GM23338 (cell line): ENCODE measurements around the gene MICAL2. TPM values are rescaled to one million over a fixed set of nuclear protein-coding genes. Genes with fewer than 3 reads are reported as not detected.

Experiments
- ATAC-seq: fragments of 200-7000 bp; cut with Tn5 transposase; 3 replicates; pipeline ENCODE4 v1.9.1; 2020
- DNase-seq: peaks from one replicate; pipeline ENCODE4 v3.0.0-alpha.2; 2015; ENCODE audit warnings: low spot score
- H2AFZ ChIP-seq: fragments of 200-600 bp; sonication (generic); 2 replicates; pipeline ENCODE4 v1.8.0; 2016; ENCODE audit warnings: antibody characterized with exemption, mild to moderate bottlenecking, moderate library complexity
- H3F3A ChIP-seq: fragments of 200-600 bp; sonication (generic); replicated peaks from 2 replicates; pipeline ENCODE4 v1.8.0; 2017; ENCODE audit warnings: antibody characterized with exemption, mixed run types, low read depth
- H3K27ac ChIP-seq: fragments of 200-600 bp; sonication (generic); 2 replicates; pipeline ENCODE4 v1.6.1; 2016; ENCODE audit warnings: low read depth
- H3K27me3 ChIP-seq: fragments of 200-600 bp; sonication (generic); 2 replicates; pipeline ENCODE4 v1.8.0; 2016; ENCODE audit warnings: mild to moderate bottlenecking, mixed run types, moderate library complexity; ENCODE audit not compliant: insufficient read depth
- H3K36me3 ChIP-seq: fragments of 200-600 bp; sonication (generic); 2 replicates; pipeline ENCODE4 v1.8.0; 2016; ENCODE audit warnings: mild to moderate bottlenecking; ENCODE audit not compliant: insufficient read depth
- H3K4me1 ChIP-seq: fragments of 200-600 bp; sonication (generic); 2 replicates; pipeline ENCODE4 v1.8.0; 2016; ENCODE audit warnings: mild to moderate bottlenecking, moderate library complexity; ENCODE audit not compliant: insufficient read depth
- H3K4me2 ChIP-seq: fragments of 200-600 bp; sonication (generic); 2 replicates; pipeline ENCODE4 v1.7.1; 2017; ENCODE audit warnings: mixed run types
- H3K4me3 ChIP-seq: fragments of 200-600 bp; sonication (generic); 2 replicates; pipeline ENCODE4 v1.6.1; 2016; ENCODE audit warnings: mixed run types
- H3K79me2 ChIP-seq: fragments of 200-600 bp; sonication (generic); replicated peaks from 2 replicates; pipeline ENCODE4 v1.8.0; 2017; ENCODE audit warnings: mild to moderate bottlenecking; ENCODE audit not compliant: insufficient read depth
- H3K9me2 ChIP-seq: fragments of 200-600 bp; sonication (generic); 2 replicates; pipeline ENCODE4 v1.8.0; 2017; ENCODE audit not compliant: insufficient read depth
- H4K20me1 ChIP-seq: fragments of 200-600 bp; sonication (generic); replicated peaks from 2 replicates; pipeline ENCODE4 v1.8.0; 2017; ENCODE audit warnings: mild to moderate bottlenecking; ENCODE audit not compliant: insufficient read depth
- H3K27ac Mint-ChIP-seq: 2 replicates; pipeline ENCODE4 v1.8.0; 2020; ENCODE audit warnings: inconsistent platforms, mild to moderate bottlenecking, moderate library complexity, mixed read lengths
- H3K27me3 Mint-ChIP-seq: 3 replicates; pipeline ENCODE4 v1.8.0; 2022; ENCODE audit warnings: low read depth, mild to moderate bottlenecking, moderate library complexity, mixed read lengths, inconsistent platforms; ENCODE audit not compliant: insufficient read depth, poor library complexity
- H3K36me3 Mint-ChIP-seq: 3 replicates; pipeline ENCODE4 v1.8.0; 2021; ENCODE audit warnings: low read depth, mild to moderate bottlenecking, inconsistent platforms, moderate library complexity, mixed read lengths
- H3K4me1 Mint-ChIP-seq: 3 replicates; pipeline ENCODE4 v1.8.0; 2020; ENCODE audit warnings: mild to moderate bottlenecking, inconsistent platforms, mixed read lengths
- H3K4me3 Mint-ChIP-seq: 3 replicates; pipeline ENCODE4 v1.8.0; 2021; ENCODE audit warnings: moderate library complexity, mild to moderate bottlenecking, inconsistent platforms, mixed read lengths
- H3K9me3 Mint-ChIP-seq: 3 replicates; pipeline ENCODE4 v1.8.0; 2020; ENCODE audit warnings: moderate library complexity, mild to moderate bottlenecking, inconsistent platforms, mixed read lengths
- CREB1 ChIP-seq: fragments of 250-450 bp; sonication (Bioruptor Pico); IDR thresholded peaks from 2 replicates; pipeline ENCODE4 v1.5.0; 2020; ENCODE audit warnings: low read depth, mild to moderate bottlenecking, moderate library complexity
- CTCF ChIP-seq, 2 experiments: fragments of 200-600 bp in 1 of 2; sonication (generic) in 1 of 2; conservative IDR thresholded peaks; 2 replicates each; pipeline versions ENCODE4 v1.5.1 to v1.6.1; 2016 to 2017; ENCODE audit warnings: antibody characterized with exemption in 2 of 2, low read depth in 2 of 2, mild to moderate bottlenecking in 2 of 2, moderate library complexity in 1 of 2
- ETS1 ChIP-seq: IDR thresholded peaks from 2 replicates; pipeline ENCODE4 v1.6.1; 2016; ENCODE audit warnings: antibody characterized with exemption
- EZH2 ChIP-seq: fragments of 200-600 bp; sonication (generic); IDR thresholded peaks from one replicate; pipeline ENCODE4 v1.8.0; 2017; ENCODE audit warnings: antibody characterized with exemption, mild to moderate bottlenecking, low read depth; ENCODE audit not compliant: unreplicated experiment
- EZH2phosphoT487 ChIP-seq: fragments of 200-600 bp; sonication (generic); IDR thresholded peaks from one replicate; pipeline ENCODE4 v1.8.1; 2018; ENCODE audit warnings: antibody characterized with exemption; ENCODE audit not compliant: unreplicated experiment
- JUNB ChIP-seq: IDR thresholded peaks from one replicate; pipeline ENCODE4 v1.6.1; 2016; ENCODE audit warnings: antibody characterized with exemption; ENCODE audit not compliant: unreplicated experiment
- NANOG ChIP-seq: IDR thresholded peaks from 2 replicates; pipeline ENCODE4 v1.6.1; 2016; ENCODE audit warnings: antibody characterized with exemption, borderline replicate concordance
- POLR2AphosphoS5 ChIP-seq: IDR thresholded peaks from 2 replicates; pipeline ENCODE4 v1.6.1; 2016; ENCODE audit warnings: antibody characterized with exemption, low read depth
- REST ChIP-seq: IDR thresholded peaks from one replicate; pipeline ENCODE4 v1.6.1; 2018; ENCODE audit warnings: antibody characterized with exemption; ENCODE audit not compliant: unreplicated experiment
- STAT1 ChIP-seq: IDR thresholded peaks from one replicate; pipeline ENCODE4 v1.6.1; 2016; ENCODE audit warnings: antibody characterized with exemption; ENCODE audit not compliant: unreplicated experiment
- ZNF114 ChIP-seq: fragments of 250-450 bp; sonication (Bioruptor Pico); IDR thresholded peaks from 2 replicates; pipeline ENCODE4 v1.5.0; 2020; ENCODE audit warnings: mild to moderate bottlenecking, moderate library complexity
- ZNF331 ChIP-seq: fragments of 250-450 bp; sonication (Bioruptor Pico); IDR thresholded peaks from 2 replicates; pipeline ENCODE4 v1.5.0; 2020; ENCODE audit warnings: low read depth, mild to moderate bottlenecking, moderate library complexity
- ZNF462 ChIP-seq: fragments of 250-450 bp; sonication (Bioruptor Pico); IDR thresholded peaks from 2 replicates; pipeline ENCODE4 v1.5.0; 2020; ENCODE audit warnings: mild to moderate bottlenecking, moderate library complexity
- polyA plus RNA-seq: library from polyadenylated mRNA; unstranded; fragments of >200 nt; fragmentation: Nextera tagmentation; extraction: Ambion mirVana; gene quantifications from 2 replicates; pipeline ENCODE4 v1.2.1, GENCODE V29; 2016
- total RNA-seq: library from RNA; depleted of rRNA; stranded (reverse); fragments of >200 nt; shearing (Covaris generic); gene quantifications from 2 replicates; pipeline ENCODE4 v1.2.3, GENCODE V29; 2014

MICAL2 gene
- total and polyA plus RNA-seq, 2 experiments from 2014 or later: 0.66 to 1.4 TPM

- H3K4me3 ChIP-seq: no peak overlapping the region
- H3K4me1 Mint-ChIP-seq: peaks cover 7% of the 10 kb centered on the region
- H4K20me1 ChIP-seq: no peaks in the 10 kb centered on the region
- TF ChIP-seq NANOG (no peak), EZH2phosphoT487 (no peak), ZNF114 (CRISPR knock-in tag) (no peak), STAT1 (no peak), ZNF331 (CRISPR knock-in tag) (no peak), CREB1 (no peak), EZH2 (no peak), POLR2AphosphoS5 (no peak), REST (no peak), JUNB (no peak), ZNF462 (CRISPR knock-in tag) (no peak), ETS1 (no peak), CTCF (conservative IDR thresholded peaks at IDR 0.05; ENCODE audit: low read depth in 2 of 2) (no peak)
- H3K4me3 Mint-ChIP-seq: no peak overlapping the region
- ATAC-seq (no peak), DNase-seq (no peak)
- H3K27ac ChIP-seq: no peak overlapping the region
- H3K9me2 ChIP-seq: no peaks in the 10 kb centered on the region
- peaks cover 4% of the 10 kb centered on the region for H3K27me3 Mint-ChIP-seq
- no peaks in the 10 kb centered on the region for H3K4me1 ChIP-seq
- no peaks in the 10 kb centered on the region for H3K27me3 ChIP-seq
- no peaks in the 10 kb centered on the region for H3F3A ChIP-seq
- H3K4me2 ChIP-seq: no peak overlapping the region
- H3K79me2 ChIP-seq: no peaks in the 10 kb centered on the region
- H3K36me3 Mint-ChIP-seq: no peaks in the 10 kb centered on the region
- H3K36me3 ChIP-seq: no peaks in the 10 kb centered on the region
- H3K27ac Mint-ChIP-seq: no peak overlapping the region
- no peaks in the 10 kb centered on the region for H3K9me3 Mint-ChIP-seq
- no peak overlapping the region for H2AFZ ChIP-seq
Measured at GRCh38 chr11:12127206-12127898, 17.0 kb downstream of the MICAL2 start.
